HG03135 (cell line): ENCODE measurements around the gene MYZAP.

ENCODE experiments used
- ATAC-seq: cut with Tn5 transposase; IDR thresholded peaks from one replicate; pipeline ENCODE4 v1.9.1; 2021; ENCODE audit warnings: mild to moderate bottlenecking, moderate library complexity; ENCODE audit not compliant: unreplicated experiment

Gene MYZAP

GRCh38 chr15:57656434-57656833, 64.7 kb downstream of the MYZAP start:
- no peak for ATAC-seq

- ATAC-seq = no peak
These were observed 65.9 kb downstream of the MYZAP start for GRCh38 chr15:57657619-57658018.

- no peak for ATAC-seq
These were observed 70.5 kb downstream of the MYZAP start for GRCh38 chr15:57662091-57662744.

GRCh38 chr15:57662802-57663201, 71.1 kb downstream of the MYZAP start:
- no peak for ATAC-seq

GRCh38 chr15:57663262-57663661, 71.6 kb downstream of the MYZAP start:
- ATAC-seq = no peak

- no peak for ATAC-seq
These were observed 73.5 kb downstream of the MYZAP start for GRCh38 chr15:57665194-57665593.

- no peak for ATAC-seq
These were observed 74.2 kb downstream of the MYZAP start for GRCh38 chr15:57665939-57666338.

GRCh38 chr15:57667171-57667849, 75.6 kb downstream of the MYZAP start:
- ATAC-seq = no peak

GRCh38 chr15:57668016-57668415, 76.3 kb downstream of the MYZAP start:
- no peak for ATAC-seq

GRCh38 chr15:57671636-57672035, 79.9 kb downstream of the MYZAP start:
- no peak for ATAC-seq

GRCh38 chr15:57675481-57676181, 83.9 kb downstream of the MYZAP start:
- no peak for ATAC-seq

- ATAC-seq = no peak
These were observed 84.9 kb downstream of the MYZAP start for GRCh38 chr15:57676585-57676984.

GRCh38 chr15:57677204-57677603, 85.5 kb downstream of the MYZAP start:
- no peak for ATAC-seq

- no peak for ATAC-seq
These were observed 88.3 kb downstream of the MYZAP start for GRCh38 chr15:57680021-57680420.

GRCh38 chr15:57681011-57681410, 89.3 kb downstream of the MYZAP start:
- no peak for ATAC-seq

- no peak for ATAC-seq
These were observed 91.8 kb downstream of the MYZAP start for GRCh38 chr15:57683481-57683880.

- no peak for ATAC-seq
These were observed 92.9 kb downstream of the MYZAP start for GRCh38 chr15:57684491-57685151.

- no peak for ATAC-seq
These were observed 93.8 kb downstream of the MYZAP start for GRCh38 chr15:57685306-57686095.

GRCh38 chr15:57686657-57687056, 95.0 kb downstream of the MYZAP start:
- no peak for ATAC-seq

- ATAC-seq = no peak
These were observed 98.8 kb downstream of the MYZAP start for GRCh38 chr15:57690341-57690966.
